Right hindlimb (tissue), 1 donor: ENCODE measurements around the gene PCGF3.
"Not testable (repeated sequence)": the region's sequence is repeated elsewhere in the genome, so short reads cannot be mapped to it uniquely, and the experiment has no call there.

Experiments used
- DNase-seq: peaks from one replicate; pipeline ENCODE4 v3.0.0-alpha.2; 2018

The PCGF3 gene

DNA sequence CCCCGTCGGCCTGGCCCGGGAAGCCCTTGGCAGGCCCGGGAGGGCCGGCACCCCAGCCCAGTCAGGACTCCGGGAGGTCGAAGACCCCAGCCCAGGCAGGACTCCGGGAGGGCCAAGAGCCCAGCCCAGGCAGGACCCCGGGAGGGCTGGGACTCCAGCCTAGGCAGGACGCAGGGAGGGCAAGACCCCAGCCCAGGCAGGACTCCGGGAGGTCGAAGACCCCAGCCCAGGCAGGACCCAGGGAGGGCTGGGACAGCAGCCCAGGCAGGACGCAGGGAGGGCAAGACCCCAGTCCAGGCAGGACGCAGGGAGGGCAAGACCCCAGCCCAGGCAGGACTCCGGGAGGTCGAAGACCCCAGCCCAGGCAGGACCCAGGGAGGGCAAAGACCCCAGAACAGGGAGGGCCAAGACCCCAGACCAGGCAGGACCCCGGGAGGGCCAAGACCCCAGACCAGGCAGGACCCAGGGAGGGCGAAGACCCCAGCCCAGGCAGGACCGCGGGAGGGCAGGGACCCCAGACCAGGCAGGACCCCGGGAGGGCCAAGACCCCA lies 526 bp downstream of the PCGF3 start:
- DNase-seq, result not testable (repeated sequence)

DNA sequence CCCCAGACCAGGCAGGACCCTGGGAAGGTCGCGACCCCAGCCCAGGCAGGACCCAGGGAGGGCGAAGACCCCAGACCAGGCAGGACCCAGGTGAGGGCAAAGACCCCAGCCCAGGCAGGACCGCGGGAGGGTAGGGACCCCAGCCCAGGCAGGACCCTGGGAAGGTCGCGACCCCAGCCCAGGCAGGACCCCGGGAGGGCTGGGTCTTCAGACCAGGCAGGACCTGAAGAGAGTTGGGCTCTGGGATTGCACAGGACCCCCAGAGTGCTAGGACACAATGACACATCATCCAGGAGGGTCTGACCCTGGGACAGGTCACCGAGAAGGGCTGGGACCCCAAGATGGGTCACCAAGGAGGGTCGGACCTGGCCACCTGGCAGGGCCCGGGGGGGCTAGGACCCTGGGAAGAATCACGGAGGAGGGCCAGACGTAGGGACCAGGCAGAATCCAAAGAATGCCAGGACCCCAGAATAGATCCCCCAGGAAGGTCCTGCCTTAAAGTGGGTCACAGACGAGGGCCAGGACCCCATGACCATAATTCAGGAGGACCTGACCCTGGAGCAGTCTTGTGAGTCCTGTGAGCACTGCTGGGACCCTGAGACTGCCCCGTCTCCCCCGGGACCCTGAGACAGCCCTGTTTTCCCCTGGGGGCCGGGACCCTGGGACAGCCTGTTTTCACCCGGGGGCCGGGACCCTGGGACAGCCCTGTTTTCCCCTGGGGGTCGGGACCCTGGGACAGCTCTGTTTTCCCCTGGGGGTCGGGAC lies 1.4 kb downstream of the PCGF3 start:
- DNase-seq, result no peak

DNA sequence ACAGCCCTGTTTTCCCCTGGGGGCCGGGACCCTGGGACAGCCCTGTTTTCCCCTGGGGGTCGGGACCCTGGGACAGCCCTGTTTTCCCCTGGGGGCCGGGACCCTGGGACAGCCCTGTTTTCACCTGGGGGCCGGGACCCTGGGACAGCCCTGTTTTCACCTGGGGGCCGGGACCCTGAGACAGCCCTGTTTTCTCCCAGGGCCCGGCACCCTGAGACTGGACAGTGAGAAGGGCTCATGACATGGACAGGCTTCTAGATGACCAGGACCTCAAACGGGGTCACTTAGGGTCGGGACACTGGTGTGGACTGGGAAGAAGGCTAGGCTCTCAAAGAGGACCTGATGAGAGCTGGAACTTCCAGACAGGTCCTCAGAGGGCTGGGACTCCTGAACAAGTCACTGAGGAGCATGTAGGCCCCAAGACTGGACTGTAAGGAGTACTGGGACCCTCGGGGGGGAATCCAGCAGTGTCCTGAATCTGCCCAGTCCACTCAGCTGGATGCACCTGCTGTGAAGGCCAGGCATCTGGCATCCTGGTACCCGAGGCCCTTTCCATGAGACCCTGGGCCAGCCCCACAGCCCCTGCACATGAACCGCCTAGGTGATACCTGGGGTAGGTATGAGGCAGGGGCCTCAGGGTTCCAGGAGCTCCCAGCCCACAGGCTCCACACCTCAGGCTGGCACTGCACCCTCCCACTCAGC lies 2.4 kb downstream of the PCGF3 start:
- no peak for DNase-seq

DNA sequence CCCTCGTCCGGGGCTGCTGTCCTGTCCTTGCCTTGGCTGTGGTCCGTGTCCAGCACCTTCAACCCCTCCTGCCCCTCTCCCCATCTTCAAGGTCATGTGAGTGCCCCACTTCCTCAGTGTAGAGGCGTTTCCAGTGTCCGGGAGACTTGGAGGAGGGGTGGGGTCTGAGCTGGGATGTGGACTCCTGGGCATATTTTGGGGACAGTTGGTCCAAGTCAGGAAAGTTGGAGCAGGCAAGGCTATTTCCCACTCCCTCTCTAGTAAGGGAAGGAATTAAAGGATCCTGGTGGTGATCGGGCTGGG lies 3.0 kb downstream of the PCGF3 start:
- no peak for DNase-seq

DNA sequence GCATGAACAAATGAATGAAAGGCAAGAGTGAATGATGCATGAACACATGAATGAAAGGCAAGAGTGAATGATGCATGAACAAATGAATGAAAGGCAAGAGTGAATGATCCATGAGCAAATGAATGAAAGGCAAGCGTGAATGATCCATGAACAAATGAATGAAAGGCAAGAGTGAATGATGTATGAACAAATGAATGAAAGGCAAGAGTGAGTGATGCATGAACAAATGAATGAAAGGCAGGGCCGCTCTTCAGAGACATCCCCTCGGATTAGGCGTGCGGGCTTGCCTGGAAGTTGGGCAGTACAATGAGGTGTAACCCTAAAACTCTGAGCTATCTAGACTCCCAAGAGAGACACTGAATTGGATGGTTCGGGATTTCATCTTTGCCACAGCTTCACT lies 3.7 kb downstream of the PCGF3 start:
- no peak for DNase-seq

DNA sequence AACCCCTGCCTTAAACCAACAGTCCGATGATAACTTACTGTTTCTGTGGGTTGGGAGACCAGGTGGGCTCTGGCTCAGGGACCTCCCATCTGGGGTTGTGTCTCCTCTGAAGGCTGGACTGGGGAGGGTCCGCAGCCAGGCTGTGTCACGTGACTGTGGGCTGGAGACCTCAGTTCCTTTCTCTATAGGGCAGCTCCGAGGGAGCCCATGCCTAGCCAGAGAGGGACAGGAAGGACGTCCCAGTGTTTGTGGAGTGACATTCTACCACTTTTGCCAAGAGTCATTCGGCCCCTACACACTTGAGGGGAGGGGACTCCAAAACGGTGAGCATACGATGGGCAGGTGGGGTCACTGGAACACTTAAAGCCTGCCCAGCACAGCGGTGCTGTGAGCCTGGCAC lies 4.5 kb downstream of the PCGF3 start:
- DNase-seq, result no peak

DNA sequence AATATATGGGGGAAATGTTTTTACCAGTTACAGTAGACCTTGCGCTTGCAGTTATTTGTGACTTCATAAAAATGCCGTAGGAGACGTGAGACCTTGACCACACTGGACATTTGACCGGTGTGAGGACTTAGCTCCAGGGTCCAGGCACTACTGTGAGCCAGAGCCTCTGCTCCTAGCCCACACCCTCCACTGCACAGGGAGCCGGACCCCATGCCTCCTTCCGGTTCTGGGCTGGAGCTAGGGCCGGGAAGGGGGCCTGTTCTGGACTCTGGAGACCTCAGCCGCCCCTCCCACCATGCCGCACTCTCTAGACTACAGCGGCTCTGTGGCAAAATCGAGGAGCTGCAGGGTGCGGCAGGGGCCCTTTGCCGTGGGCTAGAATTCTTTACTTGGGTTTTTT lies 5.3 kb downstream of the PCGF3 start:
- no peak for DNase-seq

DNA sequence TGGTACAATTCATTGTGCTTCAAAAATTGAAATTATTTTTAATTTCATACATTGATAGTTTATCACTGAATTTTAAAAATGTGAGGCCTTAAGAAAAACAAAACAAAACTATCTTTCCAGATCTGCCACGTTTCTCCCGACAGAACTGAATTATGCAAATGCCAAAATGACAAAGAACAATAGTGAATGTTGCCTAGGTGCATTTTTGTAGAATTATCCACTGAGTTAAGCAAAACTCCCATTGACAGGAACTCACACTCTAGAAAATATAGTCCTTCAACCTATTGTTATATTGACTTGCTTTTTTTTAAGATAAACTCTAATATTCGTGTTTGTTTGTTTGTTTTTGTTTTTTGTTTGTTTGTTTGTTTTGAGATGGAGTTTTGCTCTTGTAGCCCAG lies 6.5 kb downstream of the PCGF3 start:
- DNase-seq, result no peak

DNA sequence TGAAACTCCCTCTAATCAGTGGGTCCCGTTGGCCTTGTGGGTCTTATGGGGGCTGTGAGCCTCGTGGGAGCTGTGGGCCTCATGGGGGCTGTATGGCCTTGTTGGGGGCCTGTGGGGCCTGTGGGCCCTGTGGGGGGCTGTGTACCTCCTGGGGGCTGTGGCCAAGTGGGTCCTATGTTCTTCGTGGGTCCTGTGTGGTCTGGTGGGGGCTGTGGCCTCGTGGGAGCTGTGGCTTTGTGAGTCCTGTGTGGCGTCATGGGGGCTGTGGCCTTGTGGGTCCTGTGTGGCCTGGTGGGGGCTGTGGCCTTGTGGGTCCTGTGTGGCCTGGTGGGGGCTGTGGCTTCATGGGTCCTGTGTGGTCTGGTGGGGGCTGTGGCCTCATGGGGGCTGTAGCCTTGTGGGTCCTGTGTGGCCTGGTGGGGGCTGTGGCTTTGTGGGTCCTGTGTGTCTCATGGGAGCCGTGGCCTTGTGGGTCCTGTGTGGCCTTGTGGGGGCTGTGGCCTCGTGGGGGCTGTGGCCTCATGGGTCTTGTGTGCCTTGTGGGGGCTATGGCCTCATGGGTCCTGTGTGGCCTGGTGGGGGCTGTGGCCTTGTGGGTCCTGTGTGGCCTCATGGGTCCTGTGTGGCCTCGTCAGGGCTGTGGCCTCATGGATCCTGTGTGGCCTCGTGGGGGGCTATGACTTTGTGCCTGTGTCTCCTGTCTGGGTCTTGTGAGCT lies 7.4 kb downstream of the PCGF3 start:
- no peak for DNase-seq

DNA sequence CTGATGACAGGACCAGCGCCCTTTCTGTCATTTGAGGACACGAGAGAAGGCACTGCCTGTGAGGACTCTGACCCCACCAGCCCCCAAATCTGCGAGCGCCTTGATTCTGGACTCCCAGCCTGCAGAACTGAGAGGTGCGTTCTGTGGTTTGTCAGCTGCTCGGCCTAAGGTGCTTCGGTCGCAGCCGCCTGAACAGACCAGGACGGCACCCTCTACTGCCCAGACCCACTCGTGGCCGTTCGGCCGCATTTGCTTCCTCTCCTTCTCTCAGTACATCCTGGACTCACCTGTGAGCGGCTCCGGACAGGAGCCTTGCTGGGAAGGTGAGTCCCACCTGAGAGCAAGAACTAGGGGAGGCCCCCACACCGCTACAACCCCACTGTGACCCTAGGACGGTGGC lies 8.5 kb downstream of the PCGF3 start:
- DNase-seq, result no peak

DNA sequence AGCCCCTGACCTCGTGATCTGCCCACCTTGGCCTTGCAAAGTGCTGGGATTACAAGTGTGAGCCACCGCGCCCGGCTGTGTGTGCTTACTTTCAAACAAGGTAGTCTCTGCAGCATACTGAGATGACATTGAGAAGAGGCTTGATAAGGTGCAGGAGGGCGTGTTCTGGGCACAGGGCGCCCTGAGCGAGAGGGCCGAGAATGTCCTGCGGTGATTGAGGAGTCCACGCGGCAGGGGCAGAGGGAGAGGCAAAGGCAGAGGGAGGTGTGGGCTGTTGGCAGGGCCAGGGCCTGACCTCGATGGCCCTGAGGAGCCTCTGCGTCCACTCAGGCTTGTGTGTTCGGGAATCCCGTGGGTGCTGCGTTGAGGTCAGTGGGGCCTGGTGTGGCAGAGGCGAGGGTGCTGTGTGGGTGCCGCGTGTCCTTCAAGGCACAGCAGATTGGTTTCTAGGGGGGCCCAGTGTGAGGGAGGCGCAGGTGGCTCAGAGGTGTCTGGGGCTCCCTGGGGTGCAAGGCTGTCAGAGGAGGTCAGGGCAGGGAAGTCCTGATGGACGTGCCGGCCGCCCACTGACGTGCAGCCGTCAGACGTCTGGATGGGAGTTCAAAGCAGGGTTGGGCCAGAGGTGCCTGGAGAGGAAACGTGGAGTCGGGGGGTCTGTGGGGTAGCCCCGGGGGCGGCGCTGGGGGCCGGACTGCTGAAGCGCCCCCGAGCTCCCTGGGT lies 12.1 kb downstream of the PCGF3 start:
- no peak for DNase-seq

DNA sequence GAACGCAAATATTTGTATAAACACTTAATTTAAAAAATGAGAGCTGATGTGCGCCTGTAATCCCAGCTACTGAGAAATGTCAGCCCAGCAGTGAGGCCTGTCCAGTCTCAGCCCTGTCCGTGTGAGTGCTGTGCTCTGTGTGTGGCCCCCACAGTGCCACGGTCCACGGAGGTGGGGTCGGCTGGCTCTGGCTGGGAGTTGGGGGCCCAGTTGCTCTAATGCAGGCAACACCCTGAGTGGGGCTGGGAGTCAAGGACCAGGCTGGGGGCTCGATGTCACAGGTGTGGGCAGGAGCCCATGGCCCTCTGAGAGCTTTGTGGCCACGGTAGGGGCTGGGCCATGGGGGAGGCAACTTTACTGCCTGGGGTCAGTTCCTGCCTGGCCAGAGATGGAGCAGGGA lies 12.8 kb downstream of the PCGF3 start:
- no peak for DNase-seq

DNA sequence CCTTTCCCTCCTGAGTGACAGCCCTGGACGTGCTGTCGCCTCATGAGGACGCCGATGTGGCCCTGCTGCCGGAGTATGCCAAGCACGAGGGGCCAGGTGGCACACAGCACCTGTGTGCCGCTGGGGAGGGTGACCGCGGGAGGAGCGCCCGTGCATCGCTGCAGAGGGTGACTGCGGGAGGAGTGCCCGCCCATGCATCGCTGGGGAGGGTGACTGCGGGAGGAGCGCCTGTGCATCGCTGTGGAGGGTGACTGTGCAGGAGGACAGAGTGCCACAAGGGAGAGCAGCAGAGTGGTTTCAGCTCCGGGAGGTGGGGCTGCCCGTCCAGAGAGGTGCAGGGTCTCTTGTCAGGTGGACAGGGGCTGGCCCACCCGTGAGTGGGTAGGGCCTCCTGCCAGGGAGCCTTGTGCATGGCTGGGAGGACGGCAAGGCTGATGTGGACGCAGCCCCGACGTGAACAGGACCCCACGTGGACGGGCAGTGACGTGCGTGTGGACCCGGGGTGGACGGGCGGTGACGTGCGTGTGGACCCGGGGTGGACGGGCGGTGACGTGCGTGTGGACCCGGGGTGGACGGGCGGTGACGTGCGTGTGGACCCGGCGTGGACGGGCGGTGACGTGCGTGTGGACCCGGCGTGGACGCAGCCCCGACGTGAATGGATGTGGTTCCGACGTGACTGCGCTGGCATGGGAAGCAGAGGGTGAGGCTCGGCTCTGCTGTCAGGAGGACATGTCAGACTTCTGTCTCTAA lies 14.7 kb downstream of the PCGF3 start:
- no peak for DNase-seq

DNA sequence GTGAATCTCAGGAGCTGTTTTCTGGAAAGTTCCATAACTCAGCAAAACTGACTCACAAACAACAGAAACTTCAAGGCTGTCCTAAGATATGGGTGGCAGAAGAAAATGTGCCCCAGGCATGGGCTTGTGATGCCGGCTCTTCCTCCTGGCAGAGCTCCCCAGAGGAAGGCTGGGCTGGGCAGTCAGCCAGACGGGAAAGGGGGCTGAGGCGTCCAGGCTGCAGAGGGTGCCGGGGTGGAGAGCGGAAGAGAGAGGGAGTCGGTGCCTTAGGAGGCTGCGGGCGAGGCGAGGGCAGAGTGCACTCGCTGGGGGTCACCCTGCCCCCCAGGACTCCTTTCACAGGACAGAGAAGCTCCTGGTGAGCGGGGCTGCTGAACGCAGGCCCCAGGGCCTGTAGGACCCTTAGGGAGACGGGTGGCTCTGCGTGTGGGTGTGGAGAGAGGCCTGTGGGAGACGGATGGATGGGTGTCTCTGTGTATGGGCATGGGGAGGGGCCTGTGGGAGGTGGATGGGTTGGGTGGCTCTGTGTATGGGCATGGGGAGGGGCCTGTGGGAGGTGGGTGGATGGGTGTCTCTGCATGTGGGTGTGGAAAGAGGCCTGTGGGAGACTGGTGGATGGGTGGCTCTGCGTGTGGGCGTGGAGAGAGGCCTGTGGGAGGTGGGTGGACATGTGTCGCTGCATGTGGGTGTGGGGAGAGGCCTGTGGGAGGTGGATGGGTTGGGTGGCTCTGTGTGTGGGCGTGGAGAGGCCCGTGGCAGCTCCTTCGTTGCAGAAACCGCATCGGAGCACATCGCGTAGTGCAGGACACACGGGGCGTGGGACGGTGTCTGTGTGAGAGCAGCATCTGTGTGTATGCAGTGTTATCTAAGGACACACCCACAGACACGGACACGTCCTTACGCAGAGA lies 15.9 kb downstream of the PCGF3 start:
- DNase-seq, result no peak

DNA sequence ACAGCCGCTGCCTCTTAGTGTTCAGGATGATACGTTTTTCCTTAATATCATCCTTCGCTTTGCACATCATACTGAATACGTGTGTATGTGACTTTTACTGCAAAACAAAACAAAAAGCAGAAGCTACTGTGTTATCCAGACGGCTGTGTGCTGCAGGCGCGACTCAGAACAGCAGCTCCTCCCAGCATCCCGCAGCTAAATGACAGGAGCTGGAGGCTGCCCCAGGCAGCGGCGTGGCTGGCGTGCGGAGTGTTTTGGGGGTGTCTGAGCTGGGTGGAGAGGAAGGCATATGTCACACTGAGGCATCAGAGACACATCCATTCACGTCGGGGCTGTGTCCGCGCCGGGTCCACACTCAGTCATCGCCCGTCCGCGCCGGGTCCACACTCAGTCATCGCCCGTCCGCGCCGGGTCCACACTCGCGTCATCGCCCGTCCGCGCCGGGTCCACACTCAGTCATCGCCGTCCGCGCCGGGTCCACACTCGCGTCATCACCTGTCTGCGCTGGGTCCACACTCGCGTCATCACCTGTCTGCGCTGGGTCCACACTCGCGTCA lies 16.6 kb downstream of the PCGF3 start:
- DNase-seq, result no peak

DNA sequence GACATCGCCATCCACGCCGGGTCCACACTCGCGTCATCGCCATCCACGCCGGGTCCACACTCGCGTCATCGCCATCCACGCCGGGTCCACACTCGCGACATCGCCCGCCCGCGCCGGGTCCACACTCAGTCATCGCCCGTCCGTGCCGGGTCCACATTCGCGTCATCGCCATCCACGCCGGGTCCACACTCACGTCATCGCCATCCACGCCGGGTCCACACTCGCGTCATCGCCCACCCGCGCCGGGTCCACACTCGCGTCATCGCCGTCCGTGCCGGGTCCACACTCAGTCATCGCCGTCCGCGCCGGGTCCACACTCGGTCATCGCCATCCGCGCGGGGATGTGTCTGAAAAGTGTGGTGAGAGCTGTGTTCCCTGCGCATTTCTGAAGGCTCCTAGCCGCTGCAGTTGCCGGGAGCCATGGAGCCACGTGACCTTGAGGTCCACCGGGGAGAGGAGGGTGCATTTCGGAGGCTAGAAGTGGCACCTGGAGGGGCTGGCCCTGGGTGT lies 17.3 kb downstream of the PCGF3 start:
- no peak for DNase-seq

DNA sequence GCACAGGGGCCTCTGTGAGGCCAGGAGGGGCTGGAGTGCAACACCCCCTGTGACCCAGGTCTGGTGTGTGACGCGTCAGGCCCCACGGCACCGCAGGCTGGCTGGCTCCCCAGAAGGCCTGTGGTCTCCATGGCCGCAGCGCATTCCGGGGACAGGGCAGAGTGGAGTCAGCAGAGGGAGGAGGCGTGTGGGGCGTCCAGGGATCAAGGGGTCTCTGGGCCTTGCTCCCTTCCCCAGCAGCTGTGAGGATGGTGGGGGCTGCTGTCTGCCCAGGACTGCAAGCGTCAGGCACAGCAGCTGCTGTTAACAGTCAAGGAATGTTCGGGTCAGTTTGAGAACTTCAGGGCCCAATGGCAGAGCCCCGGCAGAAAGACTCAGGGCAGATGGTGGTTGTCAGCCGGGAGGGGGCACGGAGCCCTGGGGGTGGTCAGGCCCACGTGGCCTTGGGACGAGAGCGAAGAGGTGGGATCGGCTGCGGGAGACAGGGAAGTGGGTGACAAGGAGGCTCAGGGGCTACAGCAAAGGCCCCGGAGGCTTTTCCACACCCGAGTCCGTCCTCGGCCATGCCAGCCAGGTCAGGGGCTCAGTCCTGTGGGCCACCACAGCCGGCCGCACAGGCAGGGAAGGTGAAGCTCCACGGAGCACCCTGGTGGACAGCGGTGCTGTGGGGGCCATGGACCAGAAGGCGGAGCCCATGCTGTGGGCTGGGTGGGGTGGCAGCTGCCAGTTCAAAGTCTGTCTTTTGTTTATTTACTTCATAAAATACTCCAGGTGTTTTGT lies 18.3 kb downstream of the PCGF3 start:
- peak; percentile 78 for DNase-seq

DNA sequence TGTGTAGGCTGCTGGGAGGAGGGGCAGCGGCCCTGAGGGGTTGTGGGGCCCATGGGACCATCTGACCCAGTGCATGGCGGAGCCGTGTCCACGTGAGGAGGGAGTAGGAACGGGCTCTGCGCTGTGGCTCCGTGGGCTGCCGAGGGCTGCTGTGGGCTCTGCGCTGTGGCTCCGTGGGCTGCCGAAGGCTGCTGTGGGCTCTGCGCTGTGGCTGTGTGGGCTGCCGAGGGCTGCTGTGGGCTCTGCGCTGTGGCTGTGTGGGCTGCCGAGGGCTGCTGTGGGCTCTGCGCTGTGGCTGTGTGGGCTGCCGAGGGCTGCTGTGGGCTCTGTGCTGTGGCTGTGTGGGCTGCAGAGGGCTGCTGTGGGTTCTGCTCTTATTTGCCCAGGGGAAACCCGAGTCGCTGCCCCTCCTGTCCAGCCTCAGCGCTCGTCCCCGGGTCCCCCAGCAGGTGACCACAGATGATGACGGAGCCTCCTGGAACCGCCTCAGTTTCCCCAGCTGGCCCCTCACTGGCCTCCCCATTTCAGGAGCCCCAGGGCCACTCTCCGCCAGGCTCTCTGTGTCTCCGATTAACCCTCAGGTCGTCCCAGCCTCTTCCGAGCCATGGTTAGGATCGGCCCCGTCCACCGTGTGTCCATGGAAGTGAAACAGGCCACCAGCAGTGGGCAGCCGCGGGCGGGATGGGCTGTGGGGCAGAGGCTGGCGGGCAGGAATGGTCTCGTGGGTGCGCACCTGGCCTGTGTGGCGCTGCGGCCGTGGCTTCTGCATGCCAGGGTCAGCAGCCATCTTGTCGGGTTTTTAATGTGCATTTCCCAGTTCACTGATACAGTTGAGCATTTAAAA lies 20.0 kb downstream of the PCGF3 start:
- DNase-seq, result no peak

DNA sequence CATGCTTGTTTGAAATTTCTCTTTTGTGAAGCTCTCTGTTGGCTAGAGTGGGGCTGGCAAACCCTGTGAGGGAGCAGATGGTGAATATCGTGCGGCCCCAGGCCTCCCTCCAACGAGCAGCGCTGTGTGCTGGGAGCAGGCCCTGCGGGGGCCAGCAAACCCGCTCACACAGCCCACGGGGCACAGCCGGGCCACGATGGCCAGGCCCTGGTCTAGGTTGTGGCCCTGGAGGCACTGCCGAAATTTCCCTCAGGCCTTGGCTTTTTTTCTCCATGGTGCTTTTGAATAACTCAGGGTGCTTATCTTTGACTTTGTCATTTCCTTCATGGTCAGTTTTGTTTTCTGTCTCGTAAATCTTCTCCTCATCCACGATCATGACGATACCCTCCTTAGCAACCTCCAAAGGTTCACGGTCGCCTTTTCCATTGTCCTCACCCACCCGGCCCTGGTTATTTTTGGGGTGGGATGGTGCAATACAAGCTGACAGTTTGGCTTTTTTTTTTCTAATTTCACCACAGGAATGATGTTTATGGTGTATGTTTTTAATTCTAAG lies 20.7 kb downstream of the PCGF3 start:
- DNase-seq, result no peak
